HEK293T (cell line): ENCODE measurements around the gene PTPRE.

ENCODE experiments used
- CTCF ChIA-PET: fragments of 350-600 bp; formaldehyde crosslinking; extraction: SDS; loops from one replicate; lab custom pipeline; 2021; ENCODE audit warnings: antibody characterized with exemption, inconsistent platforms; lab: Yijun Ruan, JAX
- POLR2A ChIA-PET: fragments of 350-600 bp; formaldehyde crosslinking; extraction: SDS; loops from one replicate; lab custom pipeline; 2020; ENCODE audit warnings: antibody characterized with exemption, inconsistent platforms; lab: Yijun Ruan, JAX
- DNase-seq: peaks from one replicate; pipeline ENCODE4 v3.0.0; 2012; ENCODE audit warnings: mixed read lengths; ENCODE audit errors: extremely low spot score
- ARNT ChIP-seq: fragments of 450-650 bp; IDR thresholded peaks from 2 replicates; pipeline ENCODE4 v1.6.1; 2017; ENCODE audit warnings: mild to moderate bottlenecking
- BHLHE40 ChIP-seq: fragments of 450-650 bp; IDR thresholded peaks from 2 replicates; pipeline ENCODE4 v1.6.1; 2016; ENCODE audit warnings: mild to moderate bottlenecking, moderate library complexity, borderline replicate concordance
- CTBP1 ChIP-seq: fragments of 450-650 bp; IDR thresholded peaks from 2 replicates; pipeline ENCODE4 v1.6.1; 2016; ENCODE audit warnings: borderline replicate concordance
- ELF4 ChIP-seq: fragments of 450-650 bp; IDR thresholded peaks from 2 replicates; pipeline ENCODE4 v1.6.1; 2017; ENCODE audit warnings: antibody characterized with exemption
- FOXA1 ChIP-seq: fragments of 450-650 bp; IDR thresholded peaks from 2 replicates; pipeline ENCODE4 v1.6.1; 2016; ENCODE audit warnings: mild to moderate bottlenecking
- FOXK2 ChIP-seq: fragments of 450-650 bp; IDR thresholded peaks from 2 replicates; pipeline ENCODE4 v1.6.1; 2016; ENCODE audit warnings: mild to moderate bottlenecking
- FOXM1 ChIP-seq: fragments of 450-650 bp; IDR thresholded peaks from 2 replicates; pipeline ENCODE4 v1.6.1; 2017; ENCODE audit warnings: mild to moderate bottlenecking, borderline replicate concordance
- HDGF ChIP-seq: fragments of 450-650 bp; IDR thresholded peaks from 2 replicates; pipeline ENCODE4 v1.6.1; 2017; ENCODE audit warnings: antibody characterized with exemption, borderline replicate concordance
- L3MBTL2 ChIP-seq: fragments of 450-650 bp; conservative IDR thresholded peaks from 2 replicates; pipeline ENCODE4 v1.6.1; 2016; ENCODE audit warnings: mild to moderate bottlenecking
- LEF1 ChIP-seq: fragments of 450-650 bp; IDR thresholded peaks from 2 replicates; pipeline ENCODE4 v1.6.1; 2017; ENCODE audit warnings: mild to moderate bottlenecking, borderline replicate concordance
- NFRKB ChIP-seq: fragments of 450-650 bp; IDR thresholded peaks from 2 replicates; pipeline ENCODE4 v1.6.1; 2016; ENCODE audit warnings: mild to moderate bottlenecking, moderate library complexity
- PKNOX1 ChIP-seq: fragments of 450-650 bp; IDR thresholded peaks from 2 replicates; pipeline ENCODE4 v1.6.1; 2016
- SP1 ChIP-seq: fragments of 450-650 bp; IDR thresholded peaks from 2 replicates; pipeline ENCODE4 v1.6.1; 2017
- SUZ12 ChIP-seq: fragments of 450-650 bp; IDR thresholded peaks from 2 replicates; pipeline ENCODE4 v1.6.1; 2016; ENCODE audit warnings: mild to moderate bottlenecking
- TARDBP ChIP-seq: fragments of 450-650 bp; IDR thresholded peaks from 2 replicates; pipeline ENCODE4 v1.6.1; 2016
- ZNF384 ChIP-seq: fragments of 450-650 bp; IDR thresholded peaks from 2 replicates; pipeline ENCODE4 v1.6.1; 2016

PTPRE gene

GRCh38 chr10:127979045-127979444 lies 72.1 kb downstream of the PTPRE start:
- POLR2A ChIA-PET, result no interaction called here
- DNase-seq, result no peak
- TF ChIP-seq FOXA1 (no peak), ZNF384 (no peak), BHLHE40 (no peak), PKNOX1 (no peak), FOXK2 (no peak), NFRKB (no peak), FOXM1 (no peak), ARNT (no peak), HDGF (no peak), SUZ12 (no peak), L3MBTL2 (no peak), TARDBP (no peak), LEF1 (no peak), SP1 (no peak), CTBP1 (no peak), ELF4 (no peak)
- CTCF ChIA-PET, result no interaction called here

GRCh38 chr10:127979566-127979965 lies 72.7 kb downstream of the PTPRE start:
- TF ChIP-seq TARDBP (no peak), HDGF (no peak), FOXM1 (no peak), CTBP1 (no peak)
- POLR2A ChIA-PET, result no interaction called here
- CTCF ChIA-PET, result no interaction called here
- DNase-seq, result no peak

GRCh38 chr10:127980898-127981297 lies 74.0 kb downstream of the PTPRE start:
- POLR2A ChIA-PET, result no interaction called here
- no peak for DNase-seq
- no peak for TF ChIP-seq L3MBTL2
- no peak for TF ChIP-seq FOXA1
- TF ChIP-seq TARDBP, result no peak
- no peak for TF ChIP-seq NFRKB
- TF ChIP-seq ZNF384, result no peak
- TF ChIP-seq ELF4, result no peak
- no peak for TF ChIP-seq CTBP1
- TF ChIP-seq ARNT, result no peak
- no peak for TF ChIP-seq LEF1
- no peak for TF ChIP-seq FOXK2
- no peak for TF ChIP-seq SUZ12
- no peak for TF ChIP-seq SP1
- no peak for TF ChIP-seq FOXM1
- TF ChIP-seq PKNOX1, result no peak
- TF ChIP-seq BHLHE40, result no peak
- no peak for TF ChIP-seq HDGF
- CTCF ChIA-PET, result no interaction called here

- CTCF ChIA-PET, result no interaction called here
These were observed 75.7 kb downstream of the PTPRE start for GRCh38 chr10:127982601-127983000.

GRCh38 chr10:127983344-127984100 lies 76.6 kb downstream of the PTPRE start:
- POLR2A ChIA-PET, result no interaction called here
- TF ChIP-seq NFRKB, result no peak
- TF ChIP-seq TARDBP, result no peak
- no peak for TF ChIP-seq L3MBTL2
- TF ChIP-seq HDGF, result no peak
- no peak for TF ChIP-seq FOXA1
- TF ChIP-seq CTBP1, result no peak
- no peak for TF ChIP-seq FOXK2
- no peak for TF ChIP-seq LEF1
- no peak for TF ChIP-seq BHLHE40
- TF ChIP-seq SUZ12, result no peak
- no peak for TF ChIP-seq ZNF384
- no peak for TF ChIP-seq ELF4
- TF ChIP-seq FOXM1, result no peak
- TF ChIP-seq SP1, result no peak
- no peak for DNase-seq
- CTCF ChIA-PET, result no interaction called here

More at GRCh38 chr10:127982601-127983000, 75.7 kb downstream of the PTPRE start:
- POLR2A ChIA-PET, result no interaction called here
- no peak for DNase-seq
- no peak for TF ChIP-seq SUZ12

GRCh38 chr10:127984945-127985344 lies 78.0 kb downstream of the PTPRE start:
- DNase-seq, result no peak
- CTCF ChIA-PET, result no interaction called here
- POLR2A ChIA-PET, result no interaction called here
- TF ChIP-seq ARNT (no peak), PKNOX1 (no peak)
